GM13977 (cell line): ENCODE data around the gene ZDBF2.
A peak's percentile ranks its signal among the peaks of the same experiment; 100 is the strongest.

ENCODE experiments used
- DNase-seq: peaks from one replicate; pipeline ENCODE4 v3.0.0; 2012; ENCODE audit warnings: low spot score
- in situ Hi-C: fragments of 300-500 bp; cut with MboI; formaldehyde crosslinking; loops from one replicate; pipeline ENCODE4 v1.12.0; 2022; ENCODE audit warnings: low sequenced_read_pairs, low pct_unique_long_range_greater_than_20kb, mixed read lengths, inconsistent platforms; ENCODE audit not compliant: unreplicated experiment
- TF ChIP-seq, protein P1 (sequence below): IDR thresholded peaks from 2 replicates; pipeline ENCODE4 v1.5.1; 2012; ENCODE audit warnings: mild to moderate bottlenecking, control low read depth; ENCODE audit not compliant: insufficient read depth; ENCODE audit errors: extremely low read depth, missing control alignments

The ZDBF2 gene

DNA sequence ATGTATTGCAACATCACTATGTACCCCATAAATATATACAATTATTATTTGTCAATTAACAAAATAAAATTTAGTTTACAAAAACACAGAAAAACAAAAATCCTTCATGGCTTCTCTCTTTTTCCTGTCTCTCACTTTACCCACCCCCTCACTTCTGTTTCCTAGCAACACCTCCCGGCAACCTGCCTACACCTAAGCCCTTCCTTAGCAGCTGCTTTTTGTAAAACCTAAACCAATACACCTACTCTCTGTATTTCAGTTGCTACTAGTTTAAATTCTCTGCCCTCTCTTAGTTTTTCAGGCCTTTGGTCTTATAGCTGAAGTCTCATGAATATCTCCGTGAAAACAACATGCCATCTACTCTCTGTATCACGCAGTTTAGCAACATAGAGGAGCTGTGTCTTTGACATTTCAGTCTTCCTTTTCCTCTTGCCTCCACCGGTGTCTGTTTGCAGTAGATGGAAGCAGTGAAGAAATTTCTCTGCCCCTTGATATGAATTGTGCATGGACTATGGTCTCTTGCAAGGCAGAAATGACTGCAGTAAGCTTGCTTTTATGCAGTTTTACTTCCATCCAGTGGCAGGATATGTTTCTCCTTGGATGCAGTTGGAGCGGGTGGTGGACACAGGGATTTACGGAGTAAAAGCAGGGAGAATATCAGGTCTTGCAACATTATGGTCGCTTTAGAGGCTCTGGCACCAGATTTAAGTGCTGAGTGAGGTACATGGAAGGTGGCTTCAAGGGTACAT is 42.0 kb upstream of the ZDBF2 start:
- in situ Hi-C loops: no loop called here
- TF ChIP-seq, protein P1, sequence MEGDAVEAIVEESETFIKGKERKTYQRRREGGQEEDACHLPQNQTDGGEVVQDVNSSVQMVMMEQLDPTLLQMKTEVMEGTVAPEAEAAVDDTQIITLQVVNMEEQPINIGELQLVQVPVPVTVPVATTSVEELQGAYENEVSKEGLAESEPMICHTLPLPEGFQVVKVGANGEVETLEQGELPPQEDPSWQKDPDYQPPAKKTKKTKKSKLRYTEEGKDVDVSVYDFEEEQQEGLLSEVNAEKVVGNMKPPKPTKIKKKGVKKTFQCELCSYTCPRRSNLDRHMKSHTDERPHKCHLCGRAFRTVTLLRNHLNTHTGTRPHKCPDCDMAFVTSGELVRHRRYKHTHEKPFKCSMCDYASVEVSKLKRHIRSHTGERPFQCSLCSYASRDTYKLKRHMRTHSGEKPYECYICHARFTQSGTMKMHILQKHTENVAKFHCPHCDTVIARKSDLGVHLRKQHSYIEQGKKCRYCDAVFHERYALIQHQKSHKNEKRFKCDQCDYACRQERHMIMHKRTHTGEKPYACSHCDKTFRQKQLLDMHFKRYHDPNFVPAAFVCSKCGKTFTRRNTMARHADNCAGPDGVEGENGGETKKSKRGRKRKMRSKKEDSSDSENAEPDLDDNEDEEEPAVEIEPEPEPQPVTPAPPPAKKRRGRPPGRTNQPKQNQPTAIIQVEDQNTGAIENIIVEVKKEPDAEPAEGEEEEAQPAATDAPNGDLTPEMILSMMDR: no peak

DNA sequence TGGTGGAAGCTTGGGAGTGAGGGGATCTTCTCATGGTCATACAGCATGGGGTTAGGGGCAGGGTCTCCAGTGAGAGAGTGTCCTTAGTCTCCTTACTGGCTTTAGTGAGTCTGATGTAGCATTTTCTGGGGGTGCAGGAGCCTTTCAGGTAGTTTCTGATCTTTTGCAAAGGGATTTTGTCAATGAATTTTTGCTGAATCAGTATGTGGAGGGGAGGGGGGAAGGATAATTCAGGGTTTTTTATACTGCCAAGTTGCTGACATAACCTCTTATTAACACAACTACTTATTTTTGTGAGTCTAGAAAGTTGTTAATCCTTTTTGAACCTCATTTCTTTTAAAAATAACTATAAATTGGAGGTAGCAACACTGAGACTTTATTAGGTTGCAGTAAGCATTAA is 35.3 kb upstream of the ZDBF2 start:
- no peak for DNase-seq
- in situ Hi-C loops: no loop called here
- TF ChIP-seq, protein P1: no peak

More for the DNA sequence above, 42.0 kb upstream of the ZDBF2 start:
- DNase-seq: no peak

DNA sequence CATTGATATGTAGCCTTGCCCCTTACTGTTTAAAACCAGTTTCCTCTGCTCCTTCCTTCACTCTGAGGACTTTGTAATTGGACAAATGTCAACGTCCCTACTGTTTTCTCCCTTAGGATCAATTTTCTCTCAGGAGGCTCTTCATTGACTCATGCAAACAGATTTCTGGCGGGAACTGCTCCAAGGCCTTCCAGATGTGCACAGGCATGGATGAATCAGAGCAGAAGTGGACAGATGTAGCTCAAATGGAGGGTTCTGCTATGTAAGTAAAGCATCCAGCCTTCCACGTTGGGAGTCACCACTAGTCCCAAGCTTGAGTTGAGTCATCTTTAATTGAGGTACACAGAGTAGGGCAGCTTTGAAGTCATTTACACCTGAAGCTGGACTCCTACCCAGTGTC is 34.1 kb upstream of the ZDBF2 start:
- in situ Hi-C loops: no loop called here
- DNase-seq: no peak
- TF ChIP-seq, protein P1: no peak

DNA sequence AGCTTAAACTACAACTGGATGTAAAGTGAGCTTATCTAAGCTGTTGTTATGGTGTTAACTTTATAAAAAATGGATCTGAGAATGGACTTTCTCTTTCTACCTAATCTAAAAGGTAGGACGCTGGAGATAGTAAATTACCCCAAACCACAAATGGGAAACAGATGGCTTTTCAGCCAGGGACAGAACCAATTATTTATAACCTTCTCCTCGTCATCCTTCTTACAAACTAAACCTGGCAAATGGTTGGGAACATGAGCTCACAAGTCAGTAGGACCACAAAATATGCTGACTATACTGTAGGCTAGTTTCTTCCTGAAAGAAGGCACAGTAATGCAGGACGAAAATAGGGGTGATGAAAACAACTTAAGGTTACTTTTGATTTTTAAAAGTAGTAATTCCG is 32.7 kb upstream of the ZDBF2 start:
- no peak for DNase-seq
- TF ChIP-seq, protein P1: no peak
- in situ Hi-C loops: no loop called here

DNA sequence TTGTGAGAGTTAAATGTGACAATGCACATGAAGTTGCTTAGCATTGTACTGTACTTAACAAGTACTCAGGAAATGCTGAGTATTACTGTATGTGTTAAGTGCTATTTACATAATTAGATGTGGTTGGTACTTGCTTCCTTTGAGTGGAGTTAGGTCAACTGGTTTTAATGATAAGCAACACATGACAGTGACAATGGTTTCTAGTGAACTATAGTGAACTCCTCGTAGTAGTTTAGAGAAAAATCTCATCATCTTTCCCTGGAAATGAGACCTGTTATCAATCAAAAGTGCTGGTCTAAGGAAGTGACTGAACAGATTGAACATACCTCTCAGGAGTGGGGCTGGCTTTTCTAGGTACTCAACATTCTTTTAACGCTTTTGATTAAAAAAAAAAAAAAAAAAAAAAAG is 29.2 kb upstream of the ZDBF2 start:
- DNase-seq: no peak
- TF ChIP-seq, protein P1: no peak
- in situ Hi-C loops: no loop called here

DNA sequence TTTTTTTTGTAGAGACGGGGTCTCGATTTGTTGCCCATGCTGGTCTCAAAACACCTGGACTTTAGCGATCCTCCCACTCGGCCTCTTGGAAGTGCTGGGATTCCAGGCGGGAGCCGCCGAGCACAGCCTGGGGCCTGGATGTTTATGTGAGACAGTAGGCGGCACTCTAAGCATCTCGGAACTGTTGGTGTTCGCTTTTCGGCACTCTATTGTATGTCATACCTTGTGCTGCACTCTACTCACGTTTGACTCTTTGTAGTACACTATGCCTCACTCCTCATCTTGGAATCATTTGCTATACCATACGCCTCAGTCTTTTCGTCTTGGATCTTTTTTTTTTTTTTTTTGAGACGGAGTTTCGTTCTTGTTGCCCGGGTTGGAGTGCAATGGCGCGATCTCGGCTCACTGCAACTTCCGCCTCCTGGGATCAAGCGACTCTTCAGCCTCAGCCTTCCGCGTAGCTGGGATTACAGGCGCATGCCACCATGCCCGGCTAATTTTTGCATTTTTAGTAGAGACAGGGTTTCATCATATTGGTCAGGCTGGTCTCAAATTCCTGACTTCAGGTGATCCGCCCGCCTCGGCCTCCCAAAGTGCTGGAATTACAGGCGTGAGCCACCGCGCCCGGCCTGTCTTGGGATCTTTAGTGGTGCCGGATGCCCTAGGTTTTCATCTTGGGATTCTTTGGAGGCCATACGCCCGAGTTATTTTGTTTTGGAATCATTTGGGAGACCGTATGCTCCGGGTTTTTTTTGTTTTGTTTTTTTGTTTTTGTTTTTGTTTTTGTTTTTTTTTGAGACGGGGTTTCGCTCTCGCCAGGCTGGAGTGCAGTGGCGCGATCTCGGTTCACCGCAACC is 24.2 kb upstream of the ZDBF2 start:
- in situ Hi-C loops: no loop called here
- peak; percentile 33 for DNase-seq
- TF ChIP-seq, protein P1: peak; percentile 9
